Activated T-cell treated with anti-CD3 and anti-CD28 coated beads for 48 hours (primary cell): ENCODE data around the gene ANXA11.
"Not testable (repeated sequence)": the region's sequence is repeated elsewhere in the genome, so short reads cannot be mapped to it uniquely, and the experiment has no call there.

Experiments
- DNase-seq: peaks from one replicate; pipeline ENCODE4 v3.0.0-alpha.2; 2020; ENCODE audit warnings: low read depth

Gene ANXA11

DNA sequence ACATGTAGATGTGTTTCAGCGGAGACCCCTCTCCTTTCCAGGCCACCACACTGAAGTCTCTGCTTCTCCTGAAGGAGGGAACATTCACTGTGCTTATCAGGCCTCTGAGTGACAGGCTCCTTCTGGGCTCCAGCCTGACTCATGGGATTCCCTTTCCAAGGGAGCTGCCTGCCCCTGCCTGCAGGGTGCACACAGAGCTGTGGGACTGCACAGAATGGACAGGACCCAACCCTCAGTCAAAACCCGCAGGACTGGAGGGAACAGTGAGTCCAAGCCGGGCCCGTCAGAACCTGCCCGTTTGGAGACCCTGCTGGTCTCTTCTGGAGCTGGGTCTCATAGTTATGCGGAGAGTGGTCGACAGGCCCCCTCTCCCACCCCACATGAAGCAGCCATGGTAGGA is 40.2 kb downstream of the ANXA11 start:
- DNase-seq = no peak

DNA sequence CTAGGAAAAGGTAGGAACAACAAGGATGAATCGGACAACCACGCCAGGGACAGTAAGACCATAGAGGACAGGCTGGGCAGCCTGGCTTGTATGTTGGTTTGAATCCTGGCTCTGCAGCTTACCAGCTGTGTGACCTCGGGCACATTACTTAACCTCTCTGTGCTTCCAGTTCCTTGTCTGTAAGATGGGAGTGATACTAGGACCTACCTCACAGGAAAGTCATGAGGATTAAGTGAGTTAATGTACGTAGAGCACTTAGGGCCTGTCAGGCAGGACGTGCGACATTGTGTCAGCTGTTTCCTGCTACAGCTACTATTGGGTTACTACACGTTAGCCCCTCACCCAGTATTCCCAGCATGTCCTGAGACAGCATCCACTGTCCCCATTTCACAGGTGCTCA is 40.7 kb downstream of the ANXA11 start:
- DNase-seq = no peak

DNA sequence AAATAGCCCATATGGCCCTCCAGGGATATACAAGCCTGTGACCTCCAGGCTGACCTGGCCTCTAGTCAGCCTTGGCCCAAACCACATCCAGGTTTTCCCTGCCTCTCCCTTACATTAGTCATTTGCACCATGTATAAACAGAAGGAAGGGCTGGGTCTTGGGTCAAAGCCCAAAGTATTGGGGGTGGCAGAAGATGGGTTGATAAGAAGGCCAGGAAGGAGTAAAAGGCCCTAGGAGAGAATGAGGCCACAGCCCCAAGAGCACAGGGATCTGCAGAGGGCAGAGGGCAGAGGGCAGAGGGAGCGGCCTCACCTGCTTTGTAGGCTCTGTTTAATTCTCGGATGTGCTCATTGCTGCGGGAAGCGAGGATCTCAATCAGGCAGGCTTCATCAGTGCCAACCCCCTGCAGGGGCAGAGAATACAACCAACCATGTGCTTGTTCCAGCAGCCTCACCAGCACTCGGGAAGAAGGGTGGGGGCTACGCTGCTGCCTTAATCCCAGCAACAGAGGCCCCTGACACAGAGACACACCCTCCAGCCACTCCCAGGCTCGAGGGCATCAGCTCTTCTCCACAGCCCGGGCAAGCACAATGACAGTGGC is 41.5 kb downstream of the ANXA11 start:
- DNase-seq = no peak

DNA sequence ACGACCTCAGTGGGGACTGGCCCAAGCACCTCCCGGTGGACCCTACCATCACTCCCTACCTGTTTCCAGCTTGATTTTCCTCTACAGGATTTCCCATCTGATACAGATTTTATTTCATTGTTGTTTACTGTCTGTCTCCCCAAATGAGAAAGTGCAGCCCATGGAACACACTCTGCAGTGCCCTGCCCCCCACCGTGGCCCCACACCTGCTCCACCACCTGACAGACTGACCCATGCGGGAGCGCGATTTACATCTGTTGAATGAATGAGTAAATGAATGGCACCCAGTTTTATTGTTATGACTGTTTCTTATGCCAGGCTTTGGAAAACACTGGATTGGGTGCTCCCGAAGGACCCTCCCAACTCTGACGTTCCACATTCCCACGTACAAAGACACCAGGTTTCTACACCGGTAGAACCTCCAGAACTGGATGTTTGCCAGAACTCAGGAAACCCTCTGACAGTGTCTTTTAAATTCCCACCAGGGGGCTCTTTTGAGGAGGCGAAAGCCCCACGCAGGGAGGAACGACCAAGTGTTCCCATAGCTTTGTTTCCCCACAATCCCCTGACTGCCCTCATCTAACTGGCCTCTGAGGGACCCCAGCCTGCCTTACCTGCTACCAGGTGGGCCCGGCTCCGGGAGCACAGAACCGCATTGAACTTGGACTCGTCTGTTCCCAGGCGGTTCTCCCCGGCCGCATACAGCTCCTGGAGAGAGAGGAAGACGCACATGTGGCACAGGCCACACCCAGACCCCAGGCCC is 43.8 kb downstream of the ANXA11 start:
- DNase-seq = no peak

DNA sequence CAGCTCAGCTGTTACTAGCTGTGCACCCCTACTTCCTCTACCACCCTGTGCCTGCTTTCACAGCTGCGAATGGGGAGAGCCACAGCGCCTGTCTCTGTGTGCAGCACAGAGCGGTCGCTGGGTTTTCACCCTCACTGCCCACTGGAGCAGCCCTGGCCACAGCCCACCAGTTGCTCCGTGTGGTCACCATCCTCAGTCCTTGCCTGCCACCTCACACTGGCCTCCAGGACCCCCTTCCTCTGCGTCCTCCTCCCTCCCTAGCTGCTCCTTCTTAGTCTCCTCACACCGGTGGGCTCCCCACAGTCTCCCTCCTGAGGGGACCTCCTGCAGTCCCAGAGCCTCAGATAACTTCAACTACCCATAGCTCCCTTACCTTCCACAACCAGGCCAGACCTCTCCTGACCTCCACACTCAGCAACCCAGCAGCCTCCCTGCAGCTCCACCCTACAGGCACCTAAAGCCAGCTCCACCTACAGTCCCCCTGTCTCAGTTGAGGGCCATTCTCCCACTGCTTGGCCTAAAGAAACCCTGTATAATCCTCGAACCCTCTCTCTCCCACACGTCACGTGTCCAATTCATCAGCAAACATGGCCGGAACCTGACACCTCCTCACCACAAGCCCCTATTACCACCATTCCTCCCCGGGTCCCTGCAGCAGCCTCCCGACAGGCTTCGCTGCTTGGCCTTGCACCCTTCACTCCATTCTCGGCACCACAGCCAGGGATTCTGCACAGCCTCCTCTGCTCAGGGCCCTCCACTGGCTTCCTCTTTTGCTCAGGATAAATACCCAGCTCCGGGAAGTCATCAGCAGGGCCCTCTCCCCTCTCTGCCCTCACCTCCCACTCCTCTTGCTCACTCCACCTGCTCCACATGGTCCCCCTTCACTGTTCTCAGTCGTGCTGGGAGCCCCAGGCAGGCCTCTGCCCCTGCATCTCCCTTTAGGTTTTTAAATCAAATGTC is 44.7 kb downstream of the ANXA11 start:
- DNase-seq = no peak

DNA sequence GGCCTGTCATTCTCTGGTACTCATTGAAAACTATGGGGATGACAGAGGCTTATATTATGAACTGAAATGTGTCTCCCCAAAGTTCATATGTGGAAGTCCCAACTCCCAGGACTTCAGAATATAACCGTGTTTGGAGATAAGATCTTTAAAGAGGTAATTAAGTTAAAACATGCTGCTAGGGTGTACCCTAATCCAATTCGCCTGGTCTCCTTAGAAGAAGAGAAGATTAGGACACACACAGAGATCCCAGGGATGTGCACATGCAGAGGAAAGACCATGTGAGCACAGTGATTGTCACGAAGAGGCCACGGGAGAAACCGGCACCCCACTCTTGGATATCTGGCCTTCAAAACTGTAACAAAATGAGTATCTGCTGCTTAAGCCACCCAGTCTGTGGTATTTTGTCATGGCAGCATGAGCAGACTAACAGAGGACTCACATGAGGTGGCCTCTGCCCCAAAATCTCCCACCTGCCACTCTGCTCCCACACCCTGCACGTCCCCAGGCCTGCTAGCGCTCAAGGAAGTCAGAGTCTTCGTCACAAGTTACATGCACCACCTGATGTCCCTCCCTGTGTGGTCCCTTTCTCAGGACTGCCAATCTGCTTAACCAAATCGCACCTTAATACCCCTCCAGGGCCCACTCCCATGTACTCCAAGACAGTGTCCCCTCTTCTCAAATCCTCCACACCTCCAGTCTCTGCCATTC is 46.0 kb downstream of the ANXA11 start:
- no peak for DNase-seq

DNA sequence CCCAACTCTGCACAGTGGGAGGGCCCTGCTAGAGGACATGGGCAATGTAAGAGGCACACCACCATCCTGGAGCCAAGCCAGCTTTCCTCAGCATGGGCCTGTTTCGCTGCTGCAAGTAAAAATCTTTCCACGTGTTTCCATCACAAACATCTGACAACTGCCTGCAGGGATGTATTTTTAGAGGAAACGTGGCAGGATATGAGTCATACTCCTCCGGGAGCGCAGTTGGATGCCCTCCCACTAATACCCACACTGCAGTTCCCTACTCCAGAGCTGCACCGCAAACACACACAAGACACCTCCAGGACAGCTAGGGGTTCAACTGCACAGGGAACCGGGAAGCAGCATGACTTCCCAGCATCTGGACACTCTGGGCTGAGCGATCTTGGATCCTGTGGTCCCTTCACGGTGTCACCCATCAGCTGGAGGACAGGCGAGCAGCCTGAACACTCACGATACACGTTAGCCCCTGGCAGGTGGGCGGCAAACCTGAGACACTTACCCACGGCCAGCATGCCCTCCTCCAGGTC is 46.7 kb downstream of the ANXA11 start:
- DNase-seq = no peak

DNA sequence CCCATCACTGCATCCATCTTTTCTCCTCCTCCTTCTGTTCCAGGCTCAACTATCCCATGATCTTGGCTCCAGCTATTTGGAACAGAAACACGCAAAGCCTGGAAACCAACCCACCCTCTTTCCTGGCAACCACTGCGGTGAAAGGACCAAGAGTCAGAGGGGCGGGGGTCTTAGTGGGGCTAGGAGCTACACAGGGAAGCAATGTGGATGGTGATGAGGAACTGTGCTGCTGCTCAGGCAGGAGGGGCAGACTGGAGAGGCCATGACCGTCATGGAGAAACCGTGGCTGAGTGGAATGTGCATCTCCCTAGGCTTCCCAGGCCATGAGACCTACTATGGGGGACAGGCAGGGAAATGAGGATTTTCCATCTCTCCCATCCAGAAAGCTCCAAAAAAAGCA is 47.2 kb downstream of the ANXA11 start:
- no peak for DNase-seq

DNA sequence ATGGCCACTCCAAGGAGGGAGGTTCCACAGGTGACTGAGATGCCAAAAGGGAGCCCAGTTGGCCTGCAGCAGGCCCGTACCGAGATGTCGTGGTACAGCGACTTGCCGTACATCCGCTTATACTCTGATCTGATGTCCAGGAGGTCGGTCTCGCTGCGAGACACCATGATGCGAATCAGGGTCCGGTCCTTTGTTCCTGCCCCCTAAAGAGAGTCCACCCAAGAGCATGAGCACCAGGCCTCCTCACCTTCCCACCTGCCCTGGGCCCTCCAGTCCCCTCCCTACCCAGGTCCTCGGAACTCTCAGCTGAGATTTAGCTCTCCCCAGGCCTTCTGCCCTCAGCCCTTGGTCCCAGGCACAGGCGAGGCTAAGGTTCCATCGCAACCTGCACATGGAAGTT is 47.8 kb downstream of the ANXA11 start:
- DNase-seq = no peak

DNA sequence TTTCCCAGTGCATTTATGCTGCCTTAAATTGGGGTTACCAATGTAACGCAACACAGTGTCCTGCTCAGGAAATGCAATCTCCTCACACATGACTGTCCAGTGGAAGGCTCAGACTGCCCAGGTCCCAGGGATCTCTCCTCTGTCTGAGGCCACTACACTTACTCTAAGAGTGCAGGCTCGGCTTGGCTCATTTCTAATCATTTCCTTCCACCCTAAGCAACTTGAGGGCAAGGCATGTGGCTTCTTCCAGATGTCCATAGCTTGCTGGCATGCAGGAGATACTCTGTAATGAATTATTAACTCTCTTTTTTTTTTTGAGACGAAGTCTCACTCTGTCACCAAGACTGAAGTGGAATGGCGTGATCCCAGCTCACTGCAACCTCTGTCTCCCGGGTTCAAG is 49.1 kb downstream of the ANXA11 start:
- DNase-seq = no peak

DNA sequence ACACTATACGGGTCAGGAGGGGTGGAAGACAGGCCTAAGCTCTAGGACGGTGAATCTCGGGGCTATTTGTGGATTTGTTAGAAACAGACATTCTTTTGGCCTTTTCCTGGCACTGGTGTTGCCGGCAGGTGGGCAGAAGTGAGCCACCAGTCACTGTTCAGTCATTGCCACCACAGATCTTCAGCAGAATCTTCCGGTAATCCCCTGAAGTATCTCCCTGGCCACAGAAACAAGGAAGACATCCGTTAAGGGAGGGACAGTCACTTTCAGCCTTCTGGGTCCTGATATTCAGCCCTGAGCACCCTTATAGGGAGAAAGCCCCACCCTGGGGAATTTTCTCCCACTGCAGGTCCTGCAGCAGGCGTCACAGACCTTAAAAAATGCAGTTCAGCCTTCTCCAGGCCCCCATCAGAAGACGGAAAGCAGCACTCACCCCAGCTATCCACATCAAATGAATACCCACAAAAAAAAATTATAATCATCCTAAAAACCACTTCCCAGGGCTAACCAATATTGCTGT is 49.6 kb downstream of the ANXA11 start:
- DNase-seq = no peak

DNA sequence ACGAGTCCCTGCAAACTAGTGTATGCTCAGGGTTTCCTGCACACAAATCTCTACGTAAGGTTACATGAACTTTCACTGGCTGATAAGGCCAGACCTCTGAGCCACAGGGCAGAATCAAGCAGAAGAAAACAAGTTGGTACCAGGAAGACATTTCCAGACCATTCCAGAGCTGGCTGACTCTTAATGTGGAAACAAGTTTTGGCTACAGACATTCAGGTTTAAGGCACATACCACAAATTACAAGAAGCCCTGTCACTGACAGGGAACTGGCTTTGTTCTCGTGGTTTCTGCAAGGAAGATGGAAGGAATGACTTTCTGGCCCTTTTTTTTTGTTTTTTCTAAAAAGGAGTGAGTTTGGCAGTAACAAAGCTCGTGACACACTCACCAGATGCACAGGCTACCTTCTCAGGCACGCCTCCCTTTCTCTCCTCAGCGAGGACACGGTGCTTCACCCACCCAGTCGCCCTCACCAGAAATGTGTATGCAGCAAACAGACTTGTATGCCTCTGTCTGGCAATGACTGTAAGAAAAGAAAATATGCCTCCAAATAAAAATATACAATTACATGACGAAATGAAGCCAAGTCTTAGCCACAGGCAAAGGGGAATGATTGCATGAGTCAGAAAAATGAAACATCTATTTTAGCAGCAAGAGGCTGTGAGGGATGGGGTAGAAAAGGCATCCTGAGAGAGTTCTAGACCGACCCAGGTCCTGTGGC is 50.2 kb downstream of the ANXA11 start:
- peak; percentile 11 for DNase-seq

DNA sequence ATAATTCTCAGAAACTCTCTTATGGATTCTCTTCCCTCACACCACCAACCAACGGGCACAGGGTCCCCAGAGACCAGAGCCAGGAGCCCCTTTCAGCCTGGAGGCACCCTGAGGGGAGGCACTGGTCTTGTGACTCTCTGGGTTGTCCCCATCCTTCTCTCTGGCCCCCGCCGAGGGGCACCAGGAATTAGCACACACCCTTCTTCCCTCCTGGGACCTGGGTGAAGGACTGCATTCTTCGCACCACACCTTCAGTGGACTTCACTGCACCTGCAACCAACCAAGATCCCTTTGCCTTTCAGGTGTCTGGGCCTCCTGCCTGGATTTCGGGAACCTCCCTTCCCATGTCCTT is 50.7 kb downstream of the ANXA11 start:
- no peak for DNase-seq

DNA sequence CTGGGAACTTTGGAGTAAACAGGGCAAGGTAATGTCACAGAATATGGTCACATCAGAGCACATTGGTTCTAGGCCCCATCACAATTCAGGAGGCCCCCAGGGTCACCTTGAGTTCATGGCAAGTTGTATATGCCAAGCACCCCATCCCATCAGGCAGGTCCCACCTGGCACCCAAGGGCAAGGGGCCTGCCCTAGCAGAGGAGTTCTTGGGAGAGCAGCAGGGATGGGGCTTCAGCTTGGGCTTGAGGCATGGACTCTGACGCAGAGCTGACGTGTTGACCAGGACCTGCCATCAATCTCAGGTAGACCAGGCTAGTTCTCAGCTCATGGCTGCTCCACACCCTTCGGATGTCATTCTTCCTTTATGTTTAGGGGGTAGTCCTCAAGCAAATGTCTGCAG is 51.9 kb downstream of the ANXA11 start:
- DNase-seq = no peak

DNA sequence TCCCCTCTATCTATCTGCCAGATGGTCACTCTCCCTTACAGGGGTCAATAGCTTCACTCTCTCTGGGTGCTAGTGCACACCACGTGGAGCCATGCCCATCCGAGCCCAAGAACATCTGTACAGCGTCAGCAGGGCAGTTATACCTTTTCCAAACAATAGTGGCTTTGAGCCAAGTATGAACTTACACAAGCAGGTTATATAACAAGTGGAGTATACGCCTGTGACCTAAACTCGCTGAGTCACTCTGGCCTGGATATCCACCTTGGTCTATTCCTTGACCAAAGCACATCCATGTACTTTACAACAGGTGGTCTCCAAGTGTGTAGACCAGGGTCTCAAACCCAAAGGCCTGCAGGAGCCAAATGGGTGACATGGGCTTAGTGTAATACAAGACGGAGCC is 52.5 kb downstream of the ANXA11 start:
- no peak for DNase-seq

DNA sequence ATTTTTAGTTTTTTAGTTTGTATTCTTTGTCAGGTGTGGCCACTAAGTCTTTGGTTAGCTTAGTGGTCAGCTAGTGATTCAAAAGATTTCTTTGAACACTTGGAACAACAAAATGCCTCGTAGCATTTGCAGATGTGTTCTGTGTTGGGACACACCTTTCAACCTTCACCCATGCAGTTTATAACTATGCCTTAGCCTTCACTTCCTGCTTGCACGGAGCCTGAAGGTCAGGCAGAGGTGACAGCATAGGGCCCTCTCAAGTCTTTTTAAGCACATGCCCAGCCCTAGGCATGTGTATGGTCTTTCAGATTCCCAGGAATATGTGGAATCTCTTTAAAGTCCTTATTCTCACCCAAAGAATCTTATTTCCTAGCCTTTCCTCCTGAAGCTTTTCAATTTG is 55.2 kb downstream of the ANXA11 start:
- no peak for DNase-seq

DNA sequence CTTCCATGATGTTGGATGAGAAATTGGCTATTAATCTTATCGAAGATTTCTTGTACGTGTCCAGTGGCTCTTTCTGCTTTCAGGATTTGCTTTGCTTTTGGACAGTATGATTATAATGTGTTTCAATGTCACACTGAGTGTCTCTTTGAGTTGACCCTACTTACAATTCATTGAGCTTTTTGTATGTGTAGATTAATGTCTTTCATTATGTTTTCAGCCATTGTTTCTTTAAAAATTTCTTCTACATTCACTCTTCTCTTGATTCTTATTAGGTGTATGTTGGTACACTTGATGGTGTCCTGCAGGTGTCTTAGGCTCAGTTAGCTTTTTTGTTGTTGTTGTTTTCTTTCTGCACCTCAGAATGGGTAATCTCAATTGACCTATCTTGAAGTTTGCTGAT is 56.2 kb downstream of the ANXA11 start:
- DNase-seq = no peak

DNA sequence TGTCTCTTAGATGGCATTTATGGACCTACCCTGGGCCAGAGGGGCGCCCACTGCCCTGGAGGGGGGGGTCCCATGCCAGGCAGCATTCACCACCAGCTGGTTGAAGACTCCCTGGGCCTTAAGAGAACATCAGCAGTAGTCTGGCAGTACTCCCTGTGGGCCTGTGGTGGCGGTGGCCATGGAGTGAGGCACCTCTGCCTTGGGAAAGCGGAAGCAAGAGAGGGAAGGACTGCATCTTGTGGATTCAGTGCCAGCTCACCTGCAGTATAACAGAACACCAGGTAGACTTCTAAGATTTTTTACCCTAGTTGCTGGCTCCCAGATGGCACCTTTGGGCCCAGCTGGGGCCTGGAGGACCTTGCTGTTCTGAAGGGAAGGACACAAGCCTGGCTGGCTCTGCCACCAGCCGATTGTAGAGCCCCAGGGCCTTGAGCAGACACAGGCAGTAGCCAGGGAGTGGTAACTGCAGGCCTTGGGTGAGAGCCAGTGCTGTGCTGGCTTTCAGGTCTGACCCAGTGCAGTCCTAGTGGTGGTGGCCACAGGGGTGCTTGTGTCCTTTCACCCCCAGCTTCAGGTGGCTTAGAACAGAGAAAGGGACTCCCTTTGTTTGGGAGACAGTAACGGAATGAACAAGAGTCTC is 57.1 kb downstream of the ANXA11 start:
- DNase-seq = no peak

DNA sequence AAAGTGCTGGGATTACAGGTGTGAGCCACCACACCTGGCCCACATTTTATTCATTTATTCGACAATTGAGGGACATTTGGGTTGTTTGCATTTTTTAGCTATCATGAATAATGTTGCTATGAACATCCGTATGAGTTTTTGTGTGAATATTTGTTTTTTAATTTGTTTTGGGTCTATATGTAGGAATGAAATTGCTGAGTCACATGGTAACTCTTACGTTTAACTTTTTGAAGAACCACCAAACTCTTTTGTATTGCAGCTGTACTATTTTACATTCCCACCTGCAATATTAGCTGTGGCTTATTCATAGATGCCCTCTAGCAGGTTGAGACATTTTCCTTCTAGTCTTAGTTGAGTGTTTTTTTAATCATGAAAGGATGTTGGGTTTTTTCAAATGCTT is 58.4 kb downstream of the ANXA11 start:
- DNase-seq = no peak

DNA sequence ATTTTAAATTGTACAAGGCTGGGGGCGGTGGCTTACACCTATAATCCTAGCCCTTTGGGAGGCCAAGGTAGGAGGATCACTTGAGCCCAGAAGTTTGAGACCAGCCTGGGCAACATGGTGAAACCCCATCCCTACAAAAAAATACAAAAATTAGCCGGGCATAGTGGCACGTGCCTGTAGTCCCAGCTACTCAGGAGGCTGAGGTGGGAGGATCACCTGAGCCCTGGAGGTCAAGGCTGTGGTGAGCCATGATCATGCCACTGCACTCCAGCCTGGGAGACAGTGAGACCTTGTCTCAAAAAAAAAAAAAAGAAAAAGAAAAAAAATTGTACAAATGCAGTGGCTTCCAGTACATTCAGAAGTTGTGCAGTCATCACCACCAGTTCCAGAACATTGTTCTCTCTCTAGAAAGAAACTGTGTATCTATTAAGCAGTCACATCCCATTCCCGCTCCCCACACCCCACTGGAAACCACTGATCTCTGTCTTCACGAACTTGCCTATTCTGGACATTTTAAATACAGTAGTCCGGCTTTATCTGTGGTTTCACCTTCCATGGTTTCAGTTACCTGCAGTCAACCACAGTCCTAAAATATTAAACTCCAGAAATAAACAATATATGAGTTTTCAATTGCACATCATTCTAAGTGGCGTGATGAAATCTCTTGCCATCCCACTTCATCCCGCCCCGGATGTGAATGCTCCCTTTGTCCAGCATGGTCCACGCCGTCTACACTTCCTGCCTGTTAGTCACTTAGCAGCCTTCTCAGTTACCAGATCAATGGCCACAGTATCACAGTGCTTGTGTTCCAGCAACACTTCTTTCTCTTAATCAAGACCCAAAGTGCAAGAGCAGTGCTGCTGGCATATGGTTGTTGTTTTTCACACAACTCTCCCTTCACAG is 59.7 kb downstream of the ANXA11 start:
- DNase-seq = not testable (repeated sequence)
